Mesendoderm (in vitro differentiated cells): ENCODE data around the gene NMRAL1.
A peak's percentile ranks its signal among the peaks of the same experiment; 100 is the strongest.

ENCODE experiments used
- DNase-seq: peaks from one replicate; pipeline ENCODE4 v3.0.0; 2013
- H2AK5ac ChIP-seq: 2 replicates; pipeline ENCODE4 v1.6.1; 2013; ENCODE audit warnings: low read length, inconsistent platforms
- H2BK120ac ChIP-seq: 2 replicates; pipeline ENCODE4 v1.6.1; 2013; ENCODE audit warnings: low read depth, mild to moderate bottlenecking, low read length, moderate library complexity, mixed read lengths
- H2BK15ac ChIP-seq: replicated peaks from 2 replicates; pipeline ENCODE4 v1.6.1; 2013; ENCODE audit warnings: low read depth, mild to moderate bottlenecking, moderate library complexity
- H2BK5ac ChIP-seq: 2 replicates; pipeline ENCODE4 v1.6.1; 2013; ENCODE audit warnings: low read length, inconsistent platforms
- H3K18ac ChIP-seq: 2 replicates; pipeline ENCODE4 v1.6.1; 2013; ENCODE audit warnings: mild to moderate bottlenecking, low read length, mixed read lengths
- H3K23ac ChIP-seq: one replicate; pipeline ENCODE4 v1.6.1; 2013; ENCODE audit warnings: low read length
- H3K27ac ChIP-seq: 2 replicates; pipeline ENCODE4 v1.5.1; 2013; ENCODE audit warnings: low read depth, mild to moderate bottlenecking, inconsistent platforms, low read length, moderate library complexity
- H3K27me3 ChIP-seq: 2 replicates; pipeline ENCODE4 v1.6.1; 2013; ENCODE audit warnings: low read length, control low read depth, mild to moderate bottlenecking, inconsistent platforms; ENCODE audit not compliant: insufficient read depth, poor library complexity
- H3K36me3 ChIP-seq: 2 replicates; pipeline ENCODE4 v1.6.1; 2013; ENCODE audit warnings: low read length, inconsistent platforms; ENCODE audit not compliant: control insufficient read depth, insufficient read depth
- H3K4ac ChIP-seq: one replicate; pipeline ENCODE4 v1.6.1; 2013; ENCODE audit warnings: low read depth, mild to moderate bottlenecking, low read length, moderate library complexity
- H3K4me1 ChIP-seq: 2 replicates; pipeline ENCODE4 v1.6.1; 2013; ENCODE audit warnings: low read depth, low read length, inconsistent platforms; ENCODE audit not compliant: control insufficient read depth
- H3K4me2 ChIP-seq: 2 replicates; pipeline ENCODE4 v1.6.1; 2013; ENCODE audit warnings: low read length
- H3K4me3 ChIP-seq: 2 replicates; pipeline ENCODE4 v1.5.1; 2013; ENCODE audit warnings: mild to moderate bottlenecking, low read length
- H3K56ac ChIP-seq: one replicate; pipeline ENCODE4 v1.6.1; 2013; ENCODE audit warnings: low read length
- H3K79me1 ChIP-seq: 2 replicates; pipeline ENCODE4 v1.6.1; 2013; ENCODE audit warnings: low read length, inconsistent platforms
- H3K79me2 ChIP-seq: 2 replicates; pipeline ENCODE4 v1.6.1; 2013; ENCODE audit warnings: mild to moderate bottlenecking, low read length; ENCODE audit not compliant: control insufficient read depth, insufficient read depth
- H3K9ac ChIP-seq: 2 replicates; pipeline ENCODE4 v1.6.1; 2013; ENCODE audit warnings: low read length, inconsistent platforms
- H4K5ac ChIP-seq: one replicate; pipeline ENCODE4 v1.6.1; 2013; ENCODE audit warnings: low read length
- H4K8ac ChIP-seq: one replicate; pipeline ENCODE4 v1.6.1; 2013; ENCODE audit warnings: low read depth, mild to moderate bottlenecking, control low read depth, low read length, moderate library complexity
- WGBS: extraction: QIAGEN DNeasy Blood & Tissue Kit; methylation state at CpG from one replicate; pipeline ENCODE4 v1.1.7; 2013; ENCODE audit warnings: low lambda C conversion rate, missing lambda C conversion rate; ENCODE audit not compliant: insufficient coverage; ENCODE audit errors: extremely low coverage; 5-methylcytosine and 5-hydroxymethylcytosine counted together

NMRAL1 gene

DNA sequence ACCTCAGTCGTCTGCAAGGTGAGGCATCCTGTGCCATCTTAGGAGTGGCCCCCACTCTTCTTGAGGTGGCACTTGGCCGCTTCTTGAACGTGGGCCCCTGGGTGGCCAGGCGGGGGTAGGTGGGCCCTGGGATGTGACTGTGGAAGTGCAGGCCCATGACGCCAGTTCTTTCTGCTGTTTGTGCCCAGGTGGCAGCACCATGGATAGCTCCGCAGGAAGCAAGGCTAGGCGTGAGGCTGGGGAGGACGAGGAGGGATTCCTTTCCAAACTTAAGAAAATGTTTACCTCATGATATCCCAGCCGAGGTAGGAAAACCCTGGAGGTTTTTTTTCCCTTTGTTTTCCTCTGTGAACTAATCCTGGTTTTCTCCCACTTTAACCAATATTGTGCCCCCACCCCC is 19.8 kb downstream of the NMRAL1 start:
- H3K4me3 ChIP-seq, result no peak overlapping the region
- H2BK120ac ChIP-seq, result no peak overlapping the region
- no peaks in the 10 kb centered on the region for H3K79me1 ChIP-seq
- no peak overlapping the region for H3K18ac ChIP-seq
- no peak overlapping the region for H3K4ac ChIP-seq
- no peak overlapping the region for H3K23ac ChIP-seq
- no peak overlapping the region for H2BK5ac ChIP-seq
- H2AK5ac ChIP-seq, result no peak overlapping the region
- no peak overlapping the region for H2BK15ac ChIP-seq
- DNase-seq, result peak; percentile 35
- H3K27ac ChIP-seq, result no peak overlapping the region
- no peak overlapping the region for H3K9ac ChIP-seq
- no peaks in the 10 kb centered on the region for H3K4me1 ChIP-seq
- no peak overlapping the region for H3K56ac ChIP-seq
- no peaks in the 10 kb centered on the region for H3K27me3 ChIP-seq
- H3K36me3 ChIP-seq, result peaks cover 6% of the 10 kb centered on the region
- H4K8ac ChIP-seq, result no peak overlapping the region
- no peaks in the 10 kb centered on the region for H3K79me2 ChIP-seq
- H3K4me2 ChIP-seq, result no peak overlapping the region
- no peak overlapping the region for H4K5ac ChIP-seq
- no CpG with 5 or more reads among the region's 9 CpGs for WGBS

DNA sequence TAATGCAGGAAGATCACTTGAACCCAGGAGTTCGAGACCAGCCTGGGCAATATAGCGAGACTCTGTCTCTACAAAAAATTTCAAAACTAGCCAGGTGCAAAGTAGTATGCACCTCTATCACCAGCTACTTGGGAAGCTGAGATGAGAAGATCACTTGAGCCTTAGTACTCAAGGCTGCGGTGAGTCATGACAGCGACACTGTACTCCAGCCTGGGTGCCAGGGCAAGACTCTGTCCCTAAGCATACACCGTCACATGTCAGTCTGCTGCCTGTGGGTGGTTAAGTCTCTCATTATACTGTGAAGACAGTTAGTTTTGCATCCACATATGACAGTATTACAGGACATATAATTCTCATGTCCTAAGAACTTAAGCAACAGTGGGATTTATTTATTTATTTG is 21.8 kb downstream of the NMRAL1 start:
- Histone ChIP-seq H2AK5ac (no peak overlapping the region), H3K4ac (no peak overlapping the region), H3K27ac (no peak overlapping the region), H4K8ac (no peak overlapping the region), H3K4me3 (no peak overlapping the region), H3K23ac (no peak overlapping the region), H3K27me3 (no peaks in the 10 kb centered on the region), H3K4me1 (no peaks in the 10 kb centered on the region), H3K4me2 (no peak overlapping the region), H3K18ac (no peak overlapping the region), H3K56ac (no peak overlapping the region), H4K5ac (no peak overlapping the region), H3K36me3 (peaks cover 6% of the 10 kb centered on the region), H2BK5ac (no peak overlapping the region), H3K9ac (no peak overlapping the region), H2BK15ac (no peak overlapping the region), H3K79me1 (no peaks in the 10 kb centered on the region), H3K79me2 (no peaks in the 10 kb centered on the region), H2BK120ac (no peak overlapping the region)
- no peak for DNase-seq
- no CpG with 5 or more reads among the region's 5 CpGs for WGBS

DNA sequence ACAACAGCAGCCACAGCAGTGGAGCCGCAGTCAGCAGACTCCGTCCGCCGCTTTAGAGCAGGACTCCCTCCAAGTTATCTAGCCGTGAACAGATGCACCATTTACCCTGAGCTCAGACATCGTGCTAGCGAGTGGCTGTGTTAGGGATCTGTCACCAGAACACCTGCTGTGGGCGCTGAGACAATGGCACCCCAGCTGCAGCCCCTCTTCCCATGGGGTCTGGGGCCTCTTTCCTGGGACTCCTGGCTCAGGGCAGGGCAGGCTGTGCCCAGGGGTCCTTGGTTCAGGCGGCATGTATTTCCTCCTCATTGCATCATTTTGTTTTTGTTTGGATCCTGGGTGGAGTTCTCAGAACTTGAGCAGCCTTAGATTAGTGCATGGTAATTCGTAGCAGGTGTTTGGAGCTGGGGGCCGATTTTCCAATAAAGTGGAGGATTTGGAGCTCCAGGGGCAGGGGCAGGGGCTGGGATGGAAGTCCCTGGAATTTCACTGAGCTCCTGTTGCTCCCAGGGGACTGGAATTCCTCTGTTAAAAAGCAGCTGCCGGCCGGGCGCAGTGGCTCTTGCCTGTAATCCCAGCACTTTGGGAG is 23.4 kb downstream of the NMRAL1 start:
- Histone ChIP-seq H3K27ac (no peak overlapping the region), H4K5ac (no peak overlapping the region), H2BK15ac (no peak overlapping the region), H3K79me2 (no peaks in the 10 kb centered on the region), H3K18ac (no peak overlapping the region), H4K8ac (no peak overlapping the region), H3K23ac (no peak overlapping the region), H3K9ac (no peak overlapping the region), H3K36me3 (peaks cover 6% of the 10 kb centered on the region), H3K4me1 (no peaks in the 10 kb centered on the region), H3K4ac (no peak overlapping the region), H3K79me1 (no peaks in the 10 kb centered on the region), H3K56ac (no peak overlapping the region), H3K27me3 (no peaks in the 10 kb centered on the region), H2AK5ac (no peak overlapping the region), H3K4me3 (no peak overlapping the region), H2BK120ac (no peak overlapping the region), H3K4me2 (no peak overlapping the region), H2BK5ac (no peak overlapping the region)
- DNase-seq, result peak; percentile 30
- no CpG with 5 or more reads among the region's 14 CpGs for WGBS

DNA sequence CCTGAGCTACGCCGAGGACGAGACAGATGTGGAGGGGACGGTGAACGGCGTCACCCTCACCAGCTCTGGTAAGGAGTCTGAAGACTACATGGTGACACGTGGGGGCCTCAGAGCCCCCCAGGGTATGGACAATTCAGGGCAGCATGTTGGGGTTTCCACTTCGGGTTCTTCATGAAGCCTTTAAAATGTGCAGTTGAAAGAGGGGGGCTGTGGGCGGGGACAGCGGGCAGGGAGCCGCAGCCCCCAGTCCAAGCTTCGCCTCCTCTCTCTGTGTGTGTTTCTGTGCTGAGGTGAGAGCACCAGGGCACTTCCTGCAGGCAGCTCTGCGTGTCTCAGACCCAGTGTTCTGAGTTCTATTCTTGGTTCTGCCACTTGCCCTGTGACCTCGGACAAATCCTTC is 24.0 kb downstream of the NMRAL1 start:
- H3K36me3 ChIP-seq, result peaks cover 6% of the 10 kb centered on the region
- no CpG with 5 or more reads among the region's 14 CpGs for WGBS

DNA sequence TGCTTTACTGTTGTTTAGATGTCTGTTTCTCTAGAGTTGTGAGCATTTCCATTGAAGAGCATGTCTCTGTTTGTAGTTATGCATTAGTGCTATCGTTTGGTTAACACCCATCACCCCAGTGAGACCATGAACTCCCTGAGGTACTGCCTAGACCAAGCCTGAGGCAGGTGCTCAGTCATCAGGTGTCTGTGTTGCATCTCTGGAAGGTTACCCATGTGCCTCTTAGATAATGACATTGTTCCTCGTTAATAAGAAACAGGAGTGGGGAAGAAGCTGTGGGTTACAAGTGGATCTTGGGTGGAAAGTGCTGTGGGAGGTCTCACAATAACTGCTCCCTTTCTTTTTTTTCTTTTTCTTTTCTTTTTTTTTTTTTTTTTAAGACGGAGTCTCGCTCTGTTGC is 30.4 kb downstream of the NMRAL1 start:
- Histone ChIP-seq H2BK120ac (no peak overlapping the region), H3K79me1 (no peaks in the 10 kb centered on the region), H3K79me2 (no peaks in the 10 kb centered on the region), H2BK15ac (no peak overlapping the region), H3K4me2 (no peak overlapping the region), H3K4me3 (no peak overlapping the region), H2BK5ac (no peak overlapping the region), H3K27me3 (no peaks in the 10 kb centered on the region), H2AK5ac (no peak overlapping the region), H3K23ac (no peak overlapping the region), H3K36me3 (peaks cover 23% of the 10 kb centered on the region), H3K4me1 (no peaks in the 10 kb centered on the region), H3K27ac (no peak overlapping the region), H3K9ac (no peak overlapping the region), H3K18ac (no peak overlapping the region), H3K56ac (no peak overlapping the region), H3K4ac (no peak overlapping the region), H4K8ac (no peak overlapping the region), H4K5ac (no peak overlapping the region)
- no peak for DNase-seq
- no CpG with 5 or more reads among the region's 4 CpGs for WGBS

More for the DNA sequence above, 24.0 kb downstream of the NMRAL1 start:
- Histone ChIP-seq H4K5ac (no peak overlapping the region), H3K4me1 (no peaks in the 10 kb centered on the region), H3K56ac (no peak overlapping the region), H3K23ac (no peak overlapping the region), H2BK15ac (no peak overlapping the region), H3K79me1 (no peaks in the 10 kb centered on the region), H3K4me3 (no peak overlapping the region), H3K18ac (no peak overlapping the region), H3K9ac (no peak overlapping the region), H2BK120ac (no peak overlapping the region), H3K79me2 (no peaks in the 10 kb centered on the region), H3K27ac (no peak overlapping the region), H4K8ac (no peak overlapping the region), H3K4me2 (no peak overlapping the region), H2BK5ac (no peak overlapping the region), H3K4ac (no peak overlapping the region), H3K27me3 (no peaks in the 10 kb centered on the region), H2AK5ac (no peak overlapping the region)
- DNase-seq, result no peak

DNA sequence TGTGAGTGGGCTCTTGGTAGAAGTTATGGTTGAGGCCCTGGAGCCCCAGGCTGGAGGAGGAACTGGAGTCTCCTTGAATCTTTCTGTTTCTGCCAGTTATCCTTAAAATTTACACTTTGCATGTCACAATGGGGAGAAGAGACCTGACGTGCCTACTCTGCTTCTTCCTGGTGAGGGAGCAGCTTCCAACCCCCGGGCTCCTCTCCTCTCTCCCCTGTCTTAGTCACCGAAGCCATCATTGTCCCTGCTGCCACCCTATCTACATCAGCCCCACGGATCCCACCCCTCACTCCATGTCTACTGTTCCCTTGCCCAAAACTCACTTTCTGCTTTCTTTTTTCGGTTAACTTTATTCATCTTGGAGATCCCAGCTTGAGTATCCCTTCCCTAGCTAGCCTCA is 31.2 kb downstream of the NMRAL1 start:
- Histone ChIP-seq H3K36me3 (peaks cover 23% of the 10 kb centered on the region), H3K23ac (no peak overlapping the region), H3K4me2 (no peak overlapping the region), H3K27me3 (no peaks in the 10 kb centered on the region), H3K4ac (no peak overlapping the region), H3K4me3 (no peak overlapping the region), H3K18ac (no peak overlapping the region), H2BK5ac (no peak overlapping the region), H3K79me2 (no peaks in the 10 kb centered on the region), H2AK5ac (no peak overlapping the region), H3K79me1 (no peaks in the 10 kb centered on the region), H3K56ac (no peak overlapping the region), H3K9ac (no peak overlapping the region), H2BK15ac (no peak overlapping the region), H4K5ac (no peak overlapping the region), H3K27ac (no peak overlapping the region), H4K8ac (no peak overlapping the region), H2BK120ac (no peak overlapping the region), H3K4me1 (no peaks in the 10 kb centered on the region)
- DNase-seq, result no peak
- no CpG with 5 or more reads among the region's 5 CpGs for WGBS
